A549 (cell line): ENCODE data around the gene ZNF618.

Experiments
- EP300 ChIP-seq, 2 experiments: fragments of >200 bp; sonication (Bioruptor Twin); formaldehyde crosslinking; IDR thresholded peaks; 2 replicates in 1 of 2; 3 replicates in 1 of 2; pipeline ENCODE4 v1.6.1; 2016 to 2017
- MAZ ChIP-seq: fragments of 150-350 bp; IDR thresholded peaks from 2 replicates; pipeline ENCODE4 v1.6.1; 2014; ENCODE audit warnings: antibody characterized with exemption, low read depth, low read length, borderline replicate concordance
- POLR2A ChIP-seq: IDR thresholded peaks from 2 replicates; pipeline ENCODE4 v1.6.1; 2012; ENCODE audit warnings: mild to moderate bottlenecking, low read length
- RAD21 ChIP-seq, 2 experiments: fragments of >200 bp in 1 of 2; sonication (Bioruptor Twin) in 1 of 2; formaldehyde crosslinking in 1 of 2; IDR thresholded peaks in 1 of 2; conservative IDR thresholded peaks in 1 of 2; 2 replicates in 1 of 2; 3 replicates in 1 of 2; pipeline ENCODE4 v1.6.1; 2012 to 2018; ENCODE audit warnings: inconsistent platforms in 1 of 2
- RNF2 ChIP-seq: fragments of 200-600 bp; sonication (generic); IDR thresholded peaks from 2 replicates; pipeline ENCODE4 v1.6.1; 2016; ENCODE audit warnings: low read depth, mild to moderate bottlenecking, antibody characterized with exemption, moderate library complexity, borderline replicate concordance
- ZSCAN20 ChIP-seq: fragments of 250-450 bp; sonication (Bioruptor Pico); IDR thresholded peaks from 2 replicates; pipeline ENCODE4 v1.8.0; 2022; ENCODE audit warnings: mild to moderate bottlenecking, moderate library complexity
- TF ChIP-seq, protein P1 (sequence below): fragments of 450-650 bp; IDR thresholded peaks from 2 replicates; pipeline ENCODE4 v1.6.1; 2014; ENCODE audit warnings: antibody characterized with exemption
- TF ChIP-seq, protein P2 (sequence below): fragments of >200 bp; sonication (Bioruptor Twin); formaldehyde crosslinking; IDR thresholded peaks from 3 replicates; pipeline ENCODE4 v1.5.1; 2016
- TF ChIP-seq, protein P3 (sequence below): fragments of 200-600 bp; sonication (generic); IDR thresholded peaks from 2 replicates; pipeline ENCODE4 v1.6.1; 2016; ENCODE audit warnings: antibody characterized with exemption, mild to moderate bottlenecking, moderate library complexity

DNA sequence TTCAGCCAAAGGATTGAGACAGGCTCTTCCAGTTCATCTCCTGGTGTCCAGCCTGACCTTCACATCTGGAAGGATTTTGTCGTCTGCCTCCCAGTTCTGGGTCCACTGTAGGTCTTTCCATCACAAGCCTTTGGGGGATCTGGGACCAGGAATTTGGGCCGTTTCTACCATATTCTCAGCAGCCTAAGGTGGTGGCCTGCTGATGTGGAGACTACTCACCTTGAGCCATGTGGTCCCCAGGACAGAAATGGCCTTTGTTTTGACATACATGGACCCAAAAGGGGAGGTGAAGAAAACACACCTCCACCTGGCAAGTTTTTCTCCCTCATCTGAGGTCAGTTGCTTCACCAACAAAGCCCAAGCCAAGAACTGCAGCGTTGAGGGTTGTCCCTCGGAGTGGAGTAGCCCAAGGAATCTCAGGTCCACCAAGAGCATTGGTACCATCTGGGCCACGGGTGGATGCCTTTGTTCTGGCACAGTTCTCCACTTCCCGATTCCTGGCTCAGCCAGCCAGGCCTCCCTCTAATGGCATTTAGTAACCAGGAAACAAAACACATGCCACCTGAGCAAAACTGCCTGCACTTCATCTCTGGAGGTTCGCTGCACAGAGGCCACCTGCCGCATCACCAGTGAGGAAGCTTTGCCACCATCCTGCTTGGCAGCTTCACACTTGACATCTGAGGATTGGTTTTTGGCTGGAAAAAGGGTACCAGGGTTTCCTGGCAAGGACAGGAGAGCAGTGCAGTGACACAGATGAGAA is 177.3 kb downstream of the ZNF618 start:
- TF ChIP-seq, protein P1, sequence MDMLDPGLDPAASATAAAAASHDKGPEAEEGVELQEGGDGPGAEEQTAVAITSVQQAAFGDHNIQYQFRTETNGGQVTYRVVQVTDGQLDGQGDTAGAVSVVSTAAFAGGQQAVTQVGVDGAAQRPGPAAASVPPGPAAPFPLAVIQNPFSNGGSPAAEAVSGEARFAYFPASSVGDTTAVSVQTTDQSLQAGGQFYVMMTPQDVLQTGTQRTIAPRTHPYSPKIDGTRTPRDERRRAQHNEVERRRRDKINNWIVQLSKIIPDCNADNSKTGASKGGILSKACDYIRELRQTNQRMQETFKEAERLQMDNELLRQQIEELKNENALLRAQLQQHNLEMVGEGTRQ: no peak
- TF ChIP-seq MAZ (no peak), EP300 (IDR thresholded peaks at IDR 0.05) (no peak), POLR2A (no peak), RNF2 (no peak), RAD21 (conservative IDR thresholded peaks at IDR 0.05 in 1 of 2, IDR thresholded peaks at IDR 0.05 in 1 of 2) (no peak), ZSCAN20 (CRISPR knock-in tag) (no peak)
- TF ChIP-seq, protein P2, sequence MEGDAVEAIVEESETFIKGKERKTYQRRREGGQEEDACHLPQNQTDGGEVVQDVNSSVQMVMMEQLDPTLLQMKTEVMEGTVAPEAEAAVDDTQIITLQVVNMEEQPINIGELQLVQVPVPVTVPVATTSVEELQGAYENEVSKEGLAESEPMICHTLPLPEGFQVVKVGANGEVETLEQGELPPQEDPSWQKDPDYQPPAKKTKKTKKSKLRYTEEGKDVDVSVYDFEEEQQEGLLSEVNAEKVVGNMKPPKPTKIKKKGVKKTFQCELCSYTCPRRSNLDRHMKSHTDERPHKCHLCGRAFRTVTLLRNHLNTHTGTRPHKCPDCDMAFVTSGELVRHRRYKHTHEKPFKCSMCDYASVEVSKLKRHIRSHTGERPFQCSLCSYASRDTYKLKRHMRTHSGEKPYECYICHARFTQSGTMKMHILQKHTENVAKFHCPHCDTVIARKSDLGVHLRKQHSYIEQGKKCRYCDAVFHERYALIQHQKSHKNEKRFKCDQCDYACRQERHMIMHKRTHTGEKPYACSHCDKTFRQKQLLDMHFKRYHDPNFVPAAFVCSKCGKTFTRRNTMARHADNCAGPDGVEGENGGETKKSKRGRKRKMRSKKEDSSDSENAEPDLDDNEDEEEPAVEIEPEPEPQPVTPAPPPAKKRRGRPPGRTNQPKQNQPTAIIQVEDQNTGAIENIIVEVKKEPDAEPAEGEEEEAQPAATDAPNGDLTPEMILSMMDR: no peak
- TF ChIP-seq, protein P3, sequence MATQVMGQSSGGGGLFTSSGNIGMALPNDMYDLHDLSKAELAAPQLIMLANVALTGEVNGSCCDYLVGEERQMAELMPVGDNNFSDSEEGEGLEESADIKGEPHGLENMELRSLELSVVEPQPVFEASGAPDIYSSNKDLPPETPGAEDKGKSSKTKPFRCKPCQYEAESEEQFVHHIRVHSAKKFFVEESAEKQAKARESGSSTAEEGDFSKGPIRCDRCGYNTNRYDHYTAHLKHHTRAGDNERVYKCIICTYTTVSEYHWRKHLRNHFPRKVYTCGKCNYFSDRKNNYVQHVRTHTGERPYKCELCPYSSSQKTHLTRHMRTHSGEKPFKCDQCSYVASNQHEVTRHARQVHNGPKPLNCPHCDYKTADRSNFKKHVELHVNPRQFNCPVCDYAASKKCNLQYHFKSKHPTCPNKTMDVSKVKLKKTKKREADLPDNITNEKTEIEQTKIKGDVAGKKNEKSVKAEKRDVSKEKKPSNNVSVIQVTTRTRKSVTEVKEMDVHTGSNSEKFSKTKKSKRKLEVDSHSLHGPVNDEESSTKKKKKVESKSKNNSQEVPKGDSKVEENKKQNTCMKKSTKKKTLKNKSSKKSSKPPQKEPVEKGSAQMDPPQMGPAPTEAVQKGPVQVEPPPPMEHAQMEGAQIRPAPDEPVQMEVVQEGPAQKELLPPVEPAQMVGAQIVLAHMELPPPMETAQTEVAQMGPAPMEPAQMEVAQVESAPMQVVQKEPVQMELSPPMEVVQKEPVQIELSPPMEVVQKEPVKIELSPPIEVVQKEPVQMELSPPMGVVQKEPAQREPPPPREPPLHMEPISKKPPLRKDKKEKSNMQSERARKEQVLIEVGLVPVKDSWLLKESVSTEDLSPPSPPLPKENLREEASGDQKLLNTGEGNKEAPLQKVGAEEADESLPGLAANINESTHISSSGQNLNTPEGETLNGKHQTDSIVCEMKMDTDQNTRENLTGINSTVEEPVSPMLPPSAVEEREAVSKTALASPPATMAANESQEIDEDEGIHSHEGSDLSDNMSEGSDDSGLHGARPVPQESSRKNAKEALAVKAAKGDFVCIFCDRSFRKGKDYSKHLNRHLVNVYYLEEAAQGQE: no peak
